RWPE1 (cell line): Measurements from ENCODE around the gene CAPZA1.

Experiments used
- CTCF ChIA-PET: fragments of 350-600 bp; sonication (Branson Sonifier 250); formaldehyde crosslinking; extraction: SDS; loops from one replicate; lab custom pipeline; 2021; lab: Yijun Ruan, JAX
- POLR2A ChIA-PET: fragments of 400-600 bp; formaldehyde crosslinking; extraction: SDS; loops from one replicate; lab custom pipeline; 2020; ENCODE audit warnings: antibody characterized with exemption; ENCODE audit not compliant: low non-redundant PET; lab: Yijun Ruan, JAX
- DNase-seq: peaks from one replicate; pipeline ENCODE4 v3.0.0; 2012; ENCODE audit warnings: low spot score
- H3K27ac ChIP-seq: fragments of 450-650 bp; 2 replicates; pipeline ENCODE4 v1.5.1; 2017
- CTCF ChIP-seq: fragments of 450-650 bp; conservative IDR thresholded peaks from 2 replicates; pipeline ENCODE4 v1.5.1; 2017; ENCODE audit warnings: low read depth, mild to moderate bottlenecking

Gene CAPZA1

GRCh38 chr1:112673592-112674439 lies 54.2 kb downstream of the CAPZA1 start:
- TF ChIP-seq CTCF: peak; percentile 67
- DNase-seq: peak; percentile 20
- POLR2A ChIA-PET: interaction anchor here (1.5 kb wide), 1 partner anchor 31 kb away, joined by 9 read pairs; no protein-coding TSS in a partner anchor
- CTCF ChIA-PET: interaction anchor here (0.5 to 1.8 kb wide), 6 partner anchors 13 to 200 kb away, joined by 3 to 6 read pairs (median 4); no protein-coding TSS in a partner anchor
- peak overlapping the region; percentile 88 for H3K27ac ChIP-seq

- ChIA-PET CTCF (interaction anchor here (0.7 to 1.0 kb wide), 3 partner anchors 33 to 173 kb away, joined by 3 to 5 read pairs (median 5); no protein-coding TSS in a partner anchor), POLR2A (interaction anchor here (0.7 to 1.5 kb wide), 6 partner anchors 24 to 173 kb away, joined by 3 to 9 read pairs (median 4); partner anchors contain the start of gene RHOC)
- H3K27ac ChIP-seq: peak within 1 kb of the TSS; percentile 88
- DNase-seq: peak; percentile 77
- no peak for TF ChIP-seq CTCF
Observed at GRCh38 chr1:112674440-112674985, 54.9 kb downstream of the CAPZA1 start, which contains the start of gene MOV10. TSS of gene MOV10 (plus strand) at chr1:112674659. CDS start at chr1:112674913, 254 bp downstream.

- ChIA-PET POLR2A (interaction anchor here (0.6 to 1.5 kb wide), 7 partner anchors 23 to 173 kb away, joined by 3 to 9 read pairs (median 4); partner anchors contain the start of gene RHOC), CTCF (interaction anchor here (0.7 to 1.0 kb wide), 3 partner anchors 33 to 173 kb away, joined by 3 to 5 read pairs (median 5); no protein-coding TSS in a partner anchor)
- H3K27ac ChIP-seq: peak overlapping the region; percentile 88
- peak; percentile 33 for TF ChIP-seq CTCF
- peak; percentile 30 for DNase-seq
Observed at GRCh38 chr1:112674986-112675727, 55.5 kb downstream of the CAPZA1 start.

GRCh38 chr1:112675728-112676381 lies 56.2 kb downstream of the CAPZA1 start:
- CTCF ChIA-PET: no interaction called here
- no peak for TF ChIP-seq CTCF
- POLR2A ChIA-PET: interaction anchor here (0.6 to 1.5 kb wide), 4 partner anchors 25 to 48 kb away, joined by 3 to 9 read pairs (median 4); partner anchors contain the start of gene RHOC
- DNase-seq: no peak
- H3K27ac ChIP-seq: peak overlapping the region; percentile 88

GRCh38 chr1:112676543-112676942 lies 56.9 kb downstream of the CAPZA1 start:
- no peak for TF ChIP-seq CTCF
- ChIA-PET POLR2A (no interaction called here), CTCF (no interaction called here)
- no peak for DNase-seq
- H3K27ac ChIP-seq: no peak overlapping the region
